Motor neuron (in vitro differentiated cells): Measurements from ENCODE around the gene ESRRA. TPM values are rescaled to one million over a fixed set of nuclear protein-coding genes. Genes with fewer than 3 reads are reported as not detected.
"Not testable (repeated sequence)": the region's sequence is repeated elsewhere in the genome, so short reads cannot be mapped to it uniquely, and the experiment has no call there.

Experiments used
- ATAC-seq, 8 experiments: fragments of 200-7000 bp; cut with Tn5 transposase; replicated peaks in 6 of 8; 2 replicates each; pipeline ENCODE4 v1.8.0; 2021; ENCODE audit warnings: mild to moderate bottlenecking in 8 of 8, moderate library complexity in 8 of 8
- H3K27ac ChIP-seq, 2 donors: fragments of 250-450 bp; sonication (Bioruptor Pico); 2 replicates each; pipeline ENCODE4 v1.9.0; 2021; ENCODE audit warnings: antibody characterized with exemption in 2 of 2, mild to moderate bottlenecking in 2 of 2, moderate library complexity in 1 of 2
- H3K4me1 ChIP-seq, 2 donors: fragments of 250-450 bp; sonication (Bioruptor Pico); replicated peaks in 1 of 2; 2 replicates each; pipeline ENCODE4 v1.6.1; 2021; ENCODE audit warnings: antibody characterized with exemption in 2 of 2, mild to moderate bottlenecking in 2 of 2, moderate library complexity in 1 of 2
- H3K4me3 ChIP-seq, 5 donors: fragments of 250-450 bp; sonication (Bioruptor Pico); 2 replicates each; pipeline ENCODE4 v1.9.0; 2021; ENCODE audit warnings: antibody characterized with exemption in 5 of 5, mild to moderate bottlenecking in 5 of 5, moderate library complexity in 4 of 5
- WGBS, 10 experiments: fragments of 450-650 bp; shearing (Covaris generic); methylation state at CpG; one replicate each; pipeline ENCODE4 v1.0.0; 2022; 5-methylcytosine and 5-hydroxymethylcytosine counted together
- in situ Hi-C, 9 experiments: fragments of 400-800 bp; cut with MboI; loops; one replicate each; pipeline ENCODE4 v1.15.0; 2021; ENCODE audit warnings: low sequenced_read_pairs in 9 of 9, low pct_unique_long_range_greater_than_20kb in 2 of 9; ENCODE audit not compliant: unreplicated experiment in 9 of 9
- total RNA-seq, 8 experiments: library from RNA; unstranded; fragments of 300-600 nt; gene quantifications; 2 replicates each; pipeline versions ENCODE4 v1.2.3 to v1.2.4, GENCODE V29; 2022

The ESRRA gene
- total RNA-seq, 8 experiments from 2014 or later, result 9.3 to 75.7 (median 19.1) TPM

DNA sequence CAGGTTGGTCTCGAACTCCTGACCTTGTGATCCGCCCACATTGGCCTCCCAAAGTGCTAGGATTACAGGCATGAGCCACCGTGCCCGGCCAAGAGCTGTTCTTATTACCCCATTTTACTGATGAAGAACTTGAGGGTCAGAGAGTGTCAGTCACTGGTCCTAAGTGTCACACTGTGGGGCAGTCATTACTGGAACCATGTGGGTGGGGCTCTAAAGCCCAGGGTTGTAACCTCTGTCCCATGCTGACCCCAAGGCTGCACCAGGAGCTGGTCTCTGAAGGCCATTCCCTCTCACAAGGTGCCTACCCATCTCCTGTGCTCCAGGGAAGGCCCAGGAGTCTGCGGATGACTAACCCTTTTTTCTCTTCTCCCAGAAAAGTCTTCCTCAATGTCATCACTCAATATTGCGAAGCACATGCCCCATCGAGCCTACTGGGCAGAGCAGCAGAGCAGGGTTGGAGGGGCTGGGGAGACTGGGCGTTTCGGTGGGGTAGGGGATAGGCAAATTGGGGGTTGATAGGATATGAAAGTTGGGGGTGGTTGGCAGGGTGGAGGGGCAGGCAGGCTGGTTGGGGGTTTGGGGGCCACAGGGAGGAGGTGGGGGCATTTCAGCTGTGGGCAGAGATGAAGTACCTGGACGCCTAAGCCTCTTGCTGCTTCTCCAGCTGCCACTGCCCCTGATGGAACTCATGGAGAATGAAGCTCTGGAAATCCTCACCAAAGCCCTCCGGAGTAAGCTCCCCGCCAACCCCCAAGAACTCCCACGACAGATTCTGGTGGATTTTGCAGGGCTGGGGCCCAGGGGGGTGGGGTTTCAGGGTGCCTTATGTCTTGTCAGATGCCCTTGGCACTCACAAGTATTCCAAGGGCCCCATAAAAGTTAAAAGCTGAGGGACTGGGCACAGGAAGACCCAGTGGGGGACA is 2.0 kb upstream of the ESRRA start:
- no peak for ATAC-seq
- WGBS, 10 experiments, result 67 to 95% (median 85%) methylated on average over 3 to 4 of the region's 13 CpGs; no CpG with 5 or more reads in 7 of the 10 experiments
- in situ Hi-C loops, result no loop called here

DNA sequence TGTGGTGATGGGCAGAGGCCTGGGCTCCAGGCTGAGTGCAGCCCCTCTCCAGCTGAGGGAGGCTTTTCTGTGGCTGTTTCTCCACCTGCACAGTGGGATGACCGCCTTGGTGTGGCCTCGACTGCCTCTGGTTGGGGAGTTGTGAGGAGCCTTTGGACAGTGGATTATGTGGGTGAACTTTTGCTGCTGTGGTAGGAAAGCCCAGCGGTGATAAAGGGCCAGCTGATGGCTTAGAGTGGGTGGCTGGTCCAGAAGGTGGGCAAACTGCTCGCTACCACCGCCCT is 1.4 kb upstream of the ESRRA start:
- H3K27ac ChIP-seq, result no peak overlapping the region
- in situ Hi-C loops, result no loop called here
- 0 to 72% (median 40%) methylated on average over 1 to 2 of the region's 5 CpGs; no CpG with 5 or more reads in 7 of the 10 experiments for WGBS, 10 experiments
- no peak for ATAC-seq
- H3K4me3 ChIP-seq, result peak overlapping the region; percentile 35 to 67 (median 40)
- H3K4me1 ChIP-seq, result peaks cover 12 to 27% of the 10 kb centered on the region in 2 donors

More for the DNA sequence above, 2.0 kb upstream of the ESRRA start:
- no peak overlapping the region for H3K27ac ChIP-seq
- H3K4me1 ChIP-seq, result peaks cover 12 to 27% of the 10 kb centered on the region in 2 donors
- H3K4me3 ChIP-seq, result peak overlapping the region in 1 of 5 donors; percentile 35

DNA sequence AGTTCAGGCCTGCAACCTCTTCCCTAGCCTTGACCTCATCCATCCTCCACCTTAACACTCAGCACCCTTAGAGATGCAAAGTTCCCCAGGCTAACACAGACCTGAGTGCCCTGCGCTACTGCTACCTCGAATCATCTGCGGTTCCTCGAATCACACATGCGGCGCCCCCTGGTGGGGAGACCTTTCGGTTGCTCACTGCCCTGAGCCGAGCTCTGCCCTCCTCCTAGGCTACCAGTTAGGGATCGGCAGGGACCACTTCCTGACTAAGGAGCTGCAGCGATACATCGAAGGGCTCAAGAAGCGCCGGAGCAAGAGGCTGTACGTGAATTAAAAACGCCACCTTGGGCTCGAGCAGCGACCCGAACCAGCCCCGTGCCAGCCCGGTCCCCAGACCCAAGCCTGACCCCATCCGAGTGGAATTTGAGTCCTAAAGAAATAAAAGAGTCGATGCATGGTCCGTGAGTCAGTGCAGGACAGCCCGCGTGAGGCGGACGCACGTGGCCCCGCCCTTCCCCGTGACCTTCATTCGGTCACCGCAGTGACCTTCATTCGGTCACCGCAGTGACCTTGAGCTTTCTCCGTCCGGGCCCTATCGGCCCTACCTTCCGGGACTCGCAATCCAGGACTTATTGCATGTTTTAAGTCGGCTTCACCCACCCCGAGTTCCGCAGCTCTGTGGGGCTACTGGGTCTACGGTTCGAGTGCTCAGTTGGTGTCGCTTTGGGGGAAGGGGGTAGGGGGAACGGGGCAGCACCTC is 830 bp upstream of the ESRRA start:
- Histone ChIP-seq H3K27ac (peak overlapping the region; percentile 66 to 68), H3K4me3 (peak overlapping the region; percentile 35 to 67 (median 40)), H3K4me1 (peaks cover 12 to 22% of the 10 kb centered on the region in 2 donors)
- ATAC-seq, result peak; percentile 25 to 44 (median 36)
- in situ Hi-C loops, result no loop called here
- WGBS, 10 experiments, result 0 to 8% (median 1%) methylated on average over 2 to 19 of the region's 46 CpGs; no CpG with 5 or more reads in 2 of the 10 experiments

DNA sequence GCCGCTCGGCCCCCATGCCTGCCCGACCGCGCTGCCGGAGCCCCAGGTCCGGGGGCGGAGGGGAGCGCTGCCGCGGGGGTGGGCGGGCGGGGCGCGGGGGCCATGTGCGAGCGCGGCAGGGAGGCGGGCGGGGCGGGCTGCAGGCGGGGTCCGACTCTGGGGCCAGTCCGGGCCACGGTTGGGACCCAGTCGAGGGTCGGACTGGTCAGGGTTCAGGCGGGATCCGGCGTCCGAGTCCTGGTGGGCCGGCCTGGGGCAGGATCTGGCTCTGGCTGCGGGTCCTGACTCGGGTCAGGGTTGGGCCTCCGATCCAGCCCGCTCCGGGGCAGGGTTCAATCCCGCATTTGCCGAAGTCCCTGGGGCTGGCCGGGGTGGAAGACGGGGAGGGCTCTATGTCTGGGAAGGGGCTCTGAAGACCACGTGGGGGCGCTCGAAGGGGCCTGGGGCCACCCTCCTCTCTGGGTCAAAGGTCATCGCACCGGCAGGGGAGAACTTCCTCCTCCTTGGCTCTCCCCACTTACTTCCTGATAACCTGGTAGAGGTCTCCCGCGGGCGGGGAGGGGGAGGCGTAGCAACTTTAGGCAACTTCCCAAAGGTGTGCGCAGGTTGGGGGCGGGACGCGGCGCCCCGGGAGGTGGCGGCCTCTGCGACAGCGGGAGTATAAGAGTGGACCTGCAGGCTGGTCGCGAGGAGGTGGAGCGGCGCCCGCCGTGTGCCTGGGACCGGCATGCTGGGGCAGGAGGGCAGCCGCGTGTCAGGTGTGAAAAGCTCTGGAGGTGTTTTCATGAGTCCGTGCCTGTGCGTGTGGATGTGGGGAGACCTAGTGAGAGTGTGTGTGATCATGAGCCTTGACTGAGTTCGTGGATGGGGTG is 603 bp downstream of the ESRRA start:
- peak; percentile 6 to 41 (median 22) for ATAC-seq
- in situ Hi-C loops, result no loop called here
- peaks cover 12% of the 10 kb centered on the region in 2 donors for H3K4me1 ChIP-seq
- peak overlapping the region; percentile 70 to 72 for H3K27ac ChIP-seq
- 7% methylated on average over 6 of the region's 71 CpGs; no CpG with 5 or more reads in 9 of the 10 experiments for WGBS, 10 experiments
- H3K4me3 ChIP-seq, result peak overlapping the region; percentile 47 to 67 (median 54)

DNA sequence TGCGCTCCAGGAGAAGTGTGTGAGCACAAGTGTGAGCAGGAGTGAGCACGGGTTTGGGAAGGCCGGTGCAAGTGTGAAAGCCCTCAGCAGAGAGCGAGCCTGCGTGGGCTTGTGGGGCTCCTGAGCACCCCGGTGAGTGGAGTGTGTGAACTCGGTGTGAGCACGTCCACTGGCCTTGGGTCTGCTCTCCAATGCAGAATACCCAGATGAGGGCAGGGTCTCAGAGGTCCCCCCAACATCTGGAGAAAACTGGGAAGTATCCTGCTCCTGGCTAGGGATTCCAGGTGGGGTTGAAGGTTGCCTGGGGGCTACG is 1.2 kb downstream of the ESRRA start:
- in situ Hi-C loops, result no loop called here
- peaks cover 12% of the 10 kb centered on the region in 2 donors for H3K4me1 ChIP-seq
- no peak for ATAC-seq
- peak overlapping the region; percentile 47 to 67 (median 54) for H3K4me3 ChIP-seq
- no peak overlapping the region for H3K27ac ChIP-seq
- WGBS, 10 experiments, result 0 to 15% (median 12%) methylated on average over 2 to 5 of the region's 9 CpGs; no CpG with 5 or more reads in 6 of the 10 experiments

DNA sequence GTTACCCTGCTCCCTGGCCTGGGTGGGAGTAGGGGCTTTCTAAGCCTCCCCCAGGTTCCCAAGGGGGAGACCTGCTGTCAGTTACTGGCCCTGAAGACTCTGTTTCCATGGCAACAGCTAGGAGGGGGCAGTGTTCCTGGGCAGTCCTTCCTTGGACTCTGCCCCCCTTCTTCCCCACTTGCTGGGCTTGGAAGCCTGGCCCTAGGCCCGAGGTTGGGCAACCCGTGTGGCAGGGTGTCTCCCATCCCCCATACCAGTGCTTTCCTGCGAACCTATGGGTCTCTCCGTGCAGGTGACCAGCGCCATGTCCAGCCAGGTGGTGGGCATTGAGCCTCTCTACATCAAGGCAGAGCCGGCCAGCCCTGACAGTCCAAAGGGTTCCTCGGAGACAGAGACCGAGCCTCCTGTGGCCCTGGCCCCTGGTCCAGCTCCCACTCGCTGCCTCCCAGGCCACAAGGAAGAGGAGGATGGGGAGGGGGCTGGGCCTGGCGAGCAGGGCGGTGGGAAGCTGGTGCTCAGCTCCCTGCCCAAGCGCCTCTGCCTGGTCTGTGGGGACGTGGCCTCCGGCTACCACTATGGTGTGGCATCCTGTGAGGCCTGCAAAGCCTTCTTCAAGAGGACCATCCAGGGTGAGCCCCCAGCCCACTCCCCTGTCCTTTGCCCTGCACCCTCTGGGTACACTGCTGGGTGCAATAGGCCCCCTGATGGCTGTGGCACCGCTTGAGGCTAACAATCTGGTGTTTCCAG is 1.7 kb downstream of the ESRRA start:
- WGBS, 10 experiments, result 73% methylated on average over 5 of the region's 15 CpGs; no CpG with 5 or more reads in 9 of the 10 experiments
- Histone ChIP-seq H3K4me3 (peak overlapping the region; percentile 47 to 67 (median 54)), H3K4me1 (peaks cover 12% of the 10 kb centered on the region in 2 donors), H3K27ac (no peak overlapping the region)
- in situ Hi-C loops, result no loop called here
- ATAC-seq, result no peak

DNA sequence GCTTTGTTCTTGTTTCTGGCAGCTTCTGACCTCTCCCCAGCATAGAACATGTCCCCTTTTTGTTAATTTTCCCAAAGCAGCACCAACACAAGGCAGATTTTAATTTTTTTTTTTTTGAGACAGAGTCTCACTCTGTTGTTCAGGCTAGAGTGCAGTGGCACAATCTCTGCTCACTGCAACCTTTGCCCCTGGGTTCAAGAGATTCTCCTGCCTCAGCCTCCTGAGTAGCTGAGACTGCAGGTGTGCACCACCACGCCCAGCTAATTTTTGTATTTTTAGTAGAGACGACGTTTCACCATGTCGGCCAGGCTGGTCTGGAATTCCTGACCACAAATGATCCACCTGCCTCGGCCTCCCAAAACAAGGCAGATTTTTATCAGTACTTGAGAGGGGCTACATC is 2.5 kb downstream of the ESRRA start:
- H3K27ac ChIP-seq, ATAC-seq, H3K4me3 ChIP-seq, in situ Hi-C loops: not testable (repeated sequence)
- H3K4me1 ChIP-seq, result peaks cover 12% of the 10 kb centered on the region in 2 donors
- 60 to 98% (median 95%) methylated on average over 1 to 5 of the region's 5 CpGs; no CpG with 5 or more reads in 4 of the 10 experiments for WGBS, 10 experiments

DNA sequence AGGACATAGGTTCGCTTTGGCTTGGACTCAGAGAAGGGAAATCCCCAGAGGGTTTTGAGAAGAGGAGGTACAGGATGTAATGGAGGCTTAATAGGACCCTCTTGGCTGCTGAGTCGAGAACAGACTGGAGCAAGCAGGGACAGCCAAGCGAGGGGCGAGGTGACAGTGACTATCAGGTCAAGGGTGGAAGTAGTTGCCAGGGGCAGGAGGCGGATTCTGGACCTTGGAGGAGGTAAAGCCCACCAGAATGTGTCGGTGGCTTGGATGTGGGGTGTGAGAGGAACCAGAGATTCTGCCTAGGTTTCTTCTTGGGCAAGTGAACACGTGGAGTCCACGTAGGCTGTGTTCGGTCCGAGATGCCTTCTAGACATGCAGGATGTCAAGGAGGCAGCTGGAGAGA is 7.6 kb downstream of the ESRRA start:
- 67 to 100% (median 90%) methylated on average over 1 to 9 of the region's 10 CpGs; no CpG with 5 or more reads in 3 of the 10 experiments for WGBS, 10 experiments
- no peak overlapping the region for H3K27ac ChIP-seq
- ATAC-seq, result no peak
- H3K4me1 ChIP-seq, result peaks cover 4 to 6% of the 10 kb centered on the region in 2 donors
- in situ Hi-C loops, result no loop called here
- H3K4me3 ChIP-seq, result no peak overlapping the region

DNA sequence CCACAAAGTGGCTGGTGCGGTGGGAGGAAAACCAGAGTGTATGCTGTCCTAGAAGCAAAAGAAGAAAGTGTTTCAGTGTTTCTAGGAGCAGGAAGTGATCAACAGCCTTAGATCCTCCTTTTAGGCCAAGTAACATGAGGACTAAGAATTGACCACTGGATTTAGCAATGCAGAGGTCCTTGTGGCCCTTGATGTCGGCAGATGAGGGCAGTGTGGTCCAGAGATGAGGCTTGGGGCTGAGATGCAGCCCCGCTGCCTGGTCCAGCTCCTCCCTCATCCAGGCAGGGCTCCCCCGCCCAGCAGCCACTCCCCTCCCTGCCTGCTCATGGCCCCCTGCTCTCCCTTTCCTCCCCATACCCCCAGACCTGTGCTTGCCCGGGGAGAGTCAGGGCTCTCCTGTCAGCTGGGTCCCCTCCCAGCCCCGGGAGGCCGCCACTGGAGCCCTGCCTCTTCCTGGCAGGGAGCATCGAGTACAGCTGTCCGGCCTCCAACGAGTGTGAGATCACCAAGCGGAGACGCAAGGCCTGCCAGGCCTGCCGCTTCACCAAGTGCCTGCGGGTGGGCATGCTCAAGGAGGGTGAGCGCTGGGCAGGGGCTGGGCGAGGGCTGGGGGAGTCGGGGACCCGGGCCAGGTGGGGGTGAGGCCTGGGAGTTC is 8.3 kb downstream of the ESRRA start:
- H3K4me1 ChIP-seq, result peaks cover 4 to 6% of the 10 kb centered on the region in 2 donors
- WGBS, 10 experiments, result 31 to 100% (median 86%) methylated on average over 1 to 2 of the region's 18 CpGs; no CpG with 5 or more reads in 7 of the 10 experiments
- no peak overlapping the region for H3K4me3 ChIP-seq
- in situ Hi-C loops, result no loop called here
- no peak overlapping the region for H3K27ac ChIP-seq
- peak in 4 of 8 experiments; percentile 2 to 28 (median 8) for ATAC-seq

DNA sequence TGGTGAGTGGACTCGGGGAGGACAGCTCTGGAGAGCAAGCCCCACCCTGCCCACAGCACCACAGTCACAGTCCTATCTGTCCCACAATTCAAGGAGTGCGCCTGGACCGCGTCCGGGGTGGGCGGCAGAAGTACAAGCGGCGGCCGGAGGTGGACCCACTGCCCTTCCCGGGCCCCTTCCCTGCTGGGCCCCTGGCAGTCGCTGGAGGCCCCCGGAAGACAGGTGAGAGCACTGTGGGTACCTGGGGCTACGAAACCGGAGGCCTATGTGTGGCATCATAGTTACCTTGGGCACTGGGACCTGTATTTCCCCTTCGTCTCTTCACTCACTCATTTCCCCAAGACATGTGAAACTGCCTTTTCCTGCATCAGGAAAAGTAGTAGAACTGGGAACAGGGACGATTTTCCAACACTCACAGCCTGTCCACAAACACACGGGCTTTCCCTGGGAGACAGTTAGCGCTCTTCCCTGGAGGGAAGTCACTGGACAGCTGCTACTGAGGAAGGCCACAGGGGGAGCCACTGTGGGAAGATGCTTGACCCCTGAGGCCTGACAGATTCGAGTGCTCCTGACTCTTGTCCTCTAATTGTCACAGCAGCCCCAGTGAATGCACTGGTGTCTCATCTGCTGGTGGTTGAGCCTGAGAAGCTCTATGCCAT is 9.0 kb downstream of the ESRRA start:
- Histone ChIP-seq H3K27ac (no peak overlapping the region), H3K4me1 (peaks cover 9 to 10% of the 10 kb centered on the region in 2 donors), H3K4me3 (no peak overlapping the region)
- ATAC-seq, result peak in 1 of 8 experiments; percentile 0
- WGBS, 10 experiments, result 71 to 100% (median 82%) methylated on average over 1 to 15 of the region's 19 CpGs; no CpG with 5 or more reads in 6 of the 10 experiments
- in situ Hi-C loops, result no loop called here

DNA sequence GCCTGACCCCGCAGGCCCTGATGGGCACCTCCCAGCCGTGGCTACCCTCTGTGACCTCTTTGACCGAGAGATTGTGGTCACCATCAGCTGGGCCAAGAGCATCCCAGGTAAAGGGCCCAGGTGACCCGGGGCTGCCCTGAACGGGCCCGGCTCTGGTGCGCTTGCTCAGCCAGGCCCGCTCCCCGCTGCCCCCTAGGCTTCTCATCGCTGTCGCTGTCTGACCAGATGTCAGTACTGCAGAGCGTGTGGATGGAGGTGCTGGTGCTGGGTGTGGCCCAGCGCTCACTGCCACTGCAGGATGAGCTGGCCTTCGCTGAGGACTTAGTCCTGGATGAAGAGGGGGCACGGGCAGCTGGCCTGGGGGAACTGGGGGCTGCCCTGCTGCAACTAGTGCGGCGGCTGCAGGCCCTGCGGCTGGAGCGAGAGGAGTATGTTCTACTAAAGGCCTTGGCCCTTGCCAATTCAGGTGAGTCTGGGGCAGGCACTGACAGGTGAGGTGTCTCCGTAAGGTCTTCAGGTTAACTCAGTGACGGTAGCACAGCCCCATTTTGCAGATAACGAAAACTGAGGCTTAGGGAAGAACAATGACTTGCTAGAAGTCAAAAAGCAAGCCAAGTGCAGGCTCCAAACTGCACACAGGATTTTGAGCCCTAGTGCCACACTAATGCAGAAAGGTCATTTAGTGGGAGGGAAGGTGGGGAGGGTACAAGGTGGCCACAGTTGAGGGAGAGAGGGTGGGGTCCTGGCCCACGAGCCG is 9.7 kb downstream of the ESRRA start:
- no peak for ATAC-seq
- peaks cover 11 to 12% of the 10 kb centered on the region in 2 donors for H3K4me1 ChIP-seq
- WGBS, 10 experiments, result 89 to 100% (median 97%) methylated on average over 1 to 3 of the region's 24 CpGs; no CpG with 5 or more reads in 6 of the 10 experiments
- in situ Hi-C loops, result no loop called here
- H3K27ac ChIP-seq, result no peak overlapping the region
- H3K4me3 ChIP-seq, result no peak overlapping the region
